ENCODE measurements around the gene TTI1.

Gene TTI1

GRCh38 chr20:37937686-37938085 is 95.6 kb downstream of the TTI1 start:
- DNase-seq (ENCODE audit: low read depth): no peak

- no peak for DNase-seq (ENCODE audit: low read depth)
These were observed 96.8 kb downstream of the TTI1 start for GRCh38 chr20:37936451-37936850.

DNA sequence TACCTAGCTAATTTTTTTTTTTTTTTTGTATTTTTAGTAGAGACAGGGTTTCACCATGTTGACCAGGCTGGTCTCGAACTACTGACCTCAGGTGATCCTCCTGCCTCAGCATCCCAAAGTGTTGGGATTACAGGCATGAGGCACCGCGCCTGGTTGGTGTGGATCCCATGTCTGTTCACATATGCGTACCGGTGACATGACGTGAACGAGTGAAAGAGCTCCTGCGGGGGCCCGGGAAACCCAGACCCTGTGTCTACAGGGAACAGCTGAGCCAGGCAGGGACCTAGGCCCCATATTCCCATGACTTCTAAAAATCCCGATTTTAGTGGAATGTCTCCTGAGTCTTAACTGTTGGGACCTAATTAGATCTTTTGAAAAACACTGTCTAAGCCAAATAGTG is 97.2 kb downstream of the TTI1 start:
- DNase-seq (ENCODE audit: low read depth): no peak

- no peak for DNase-seq (ENCODE audit: low read depth)
These were observed 97.8 kb downstream of the TTI1 start for GRCh38 chr20:37935435-37935834.

DNA sequence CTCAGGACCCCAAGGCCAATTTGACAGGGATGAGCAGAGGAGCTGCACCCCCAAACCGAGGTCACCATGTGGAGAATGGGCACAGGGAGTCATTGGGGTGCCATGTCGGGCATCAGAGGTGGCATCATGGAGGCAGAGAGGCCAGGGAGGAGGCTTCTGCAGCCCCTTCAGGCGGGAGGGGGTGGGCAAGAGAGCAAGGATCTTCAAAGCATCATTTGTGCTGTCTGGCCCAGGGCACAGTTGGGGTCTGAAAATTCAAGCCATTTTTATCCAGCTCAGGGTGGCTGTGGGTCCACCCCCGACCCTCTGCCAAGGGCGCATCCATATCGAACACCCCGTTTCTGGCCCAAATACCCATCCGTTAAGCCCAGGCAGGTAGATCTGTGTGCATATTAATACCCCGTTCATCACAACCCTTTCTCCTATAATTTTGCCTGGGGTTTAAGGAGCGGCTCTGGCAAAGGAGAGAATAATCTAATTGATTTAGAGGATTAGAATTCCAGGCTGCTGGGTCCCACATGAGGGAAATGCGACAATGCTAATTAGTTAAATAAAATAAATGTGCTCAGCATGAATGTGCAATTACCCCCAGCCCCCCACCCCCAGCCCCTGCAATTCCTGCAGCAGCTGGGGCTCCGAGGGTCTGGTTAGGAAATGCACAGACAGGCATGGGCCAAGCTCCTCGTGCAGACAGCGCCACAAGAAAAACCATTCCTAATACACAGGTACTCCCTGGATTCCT is 98.5 kb downstream of the TTI1 start:
- DNase-seq (ENCODE audit: low read depth): no peak

GRCh38 chr20:37933786-37934633 is 99.2 kb downstream of the TTI1 start:
- DNase-seq (ENCODE audit: low read depth): no peak

Data from fibroblast of the conjunctiva (primary cell).